Peyer's patch (tissue), 4 donors: ENCODE measurements around the gene GARS1.

ENCODE experiments used
- POLR2A ChIP-seq, 2 donors: fragments of 450-650 bp; IDR thresholded peaks; one replicate each; pipeline ENCODE4 v1.5.1; 2017; ENCODE audit warnings: antibody characterized with exemption in 2 of 2, mild to moderate bottlenecking in 2 of 2, moderate library complexity in 2 of 2
- TF ChIP-seq, protein P1 (sequence below), 6 experiments: fragments of 450-650 bp in 4 of 6; fragments of 200-600 bp in 2 of 6; sonication (generic) in 1 of 6; IDR thresholded peaks; one replicate each; pipeline ENCODE4 v1.5.1; 2017 to 2019; ENCODE audit warnings: antibody characterized with exemption in 6 of 6, mild to moderate bottlenecking in 3 of 6, moderate library complexity in 1 of 6

DNA sequence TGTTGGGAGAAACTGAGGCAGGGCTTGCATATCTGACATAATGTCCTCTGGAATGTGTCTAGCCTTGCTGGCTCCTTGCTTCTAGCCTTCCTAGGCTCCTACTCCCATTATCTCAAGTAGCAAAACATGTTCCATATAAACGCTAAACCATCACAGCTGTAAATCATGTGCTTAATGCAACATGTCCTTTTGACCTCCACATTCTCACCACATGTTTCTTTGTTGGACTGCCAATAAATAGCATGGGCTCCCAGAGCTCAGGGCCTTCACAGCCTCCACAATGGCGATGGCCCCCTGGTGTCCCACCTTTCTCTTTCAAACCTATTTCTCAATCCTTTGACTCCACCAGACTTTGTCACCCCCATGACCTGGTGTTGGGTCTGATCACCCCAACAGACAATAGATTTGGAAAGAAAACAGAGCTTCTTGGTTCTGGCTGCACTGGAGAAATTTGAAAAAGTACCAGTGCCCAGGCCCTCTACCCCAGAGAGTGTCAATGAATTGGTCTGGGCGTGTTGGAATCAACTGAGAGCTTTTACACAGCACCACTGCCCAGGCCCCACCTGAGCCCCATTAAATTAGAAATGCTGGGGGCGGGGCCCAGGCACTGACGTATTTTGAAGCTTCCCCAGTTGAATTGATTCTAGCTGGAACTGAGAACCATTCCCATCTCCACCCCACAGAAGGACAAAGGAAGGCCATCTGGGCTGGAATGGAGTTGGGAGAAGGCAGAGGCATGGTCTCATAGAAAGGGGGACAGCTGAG lies 48.7 kb upstream of the GARS1 start:
- TF ChIP-seq, protein P1, sequence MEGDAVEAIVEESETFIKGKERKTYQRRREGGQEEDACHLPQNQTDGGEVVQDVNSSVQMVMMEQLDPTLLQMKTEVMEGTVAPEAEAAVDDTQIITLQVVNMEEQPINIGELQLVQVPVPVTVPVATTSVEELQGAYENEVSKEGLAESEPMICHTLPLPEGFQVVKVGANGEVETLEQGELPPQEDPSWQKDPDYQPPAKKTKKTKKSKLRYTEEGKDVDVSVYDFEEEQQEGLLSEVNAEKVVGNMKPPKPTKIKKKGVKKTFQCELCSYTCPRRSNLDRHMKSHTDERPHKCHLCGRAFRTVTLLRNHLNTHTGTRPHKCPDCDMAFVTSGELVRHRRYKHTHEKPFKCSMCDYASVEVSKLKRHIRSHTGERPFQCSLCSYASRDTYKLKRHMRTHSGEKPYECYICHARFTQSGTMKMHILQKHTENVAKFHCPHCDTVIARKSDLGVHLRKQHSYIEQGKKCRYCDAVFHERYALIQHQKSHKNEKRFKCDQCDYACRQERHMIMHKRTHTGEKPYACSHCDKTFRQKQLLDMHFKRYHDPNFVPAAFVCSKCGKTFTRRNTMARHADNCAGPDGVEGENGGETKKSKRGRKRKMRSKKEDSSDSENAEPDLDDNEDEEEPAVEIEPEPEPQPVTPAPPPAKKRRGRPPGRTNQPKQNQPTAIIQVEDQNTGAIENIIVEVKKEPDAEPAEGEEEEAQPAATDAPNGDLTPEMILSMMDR (IDR thresholded peaks at IDR 0.05), result no peak
- TF ChIP-seq POLR2A (IDR thresholded peaks at IDR 0.05), result no peak
